ENCODE data around the gene OR10A5. TPM values are rescaled to one million over a fixed set of nuclear protein-coding genes. Genes with fewer than 3 reads are reported as not detected.
A peak's percentile ranks its signal among the peaks of the same experiment; 100 is the strongest.
"Not testable (repeated sequence)": the region's sequence is repeated elsewhere in the genome, so short reads cannot be mapped to it uniquely, and the experiment has no call there.

The OR10A5 gene
- total and polyA plus RNA-seq, 3 experiments from 2014 or later = not detected

GRCh38 chr11:6876914-6877313 lies 31.4 kb downstream of the OR10A5 start:
- ChIA-PET CTCF (no interaction called here), POLR2A (no interaction called here)
- H3K36me3 Mint-ChIP-seq = no peaks in the 10 kb centered on the region

GRCh38 chr11:6882751-6883150 lies 37.3 kb downstream of the OR10A5 start:
- no peak overlapping the region for H3K27ac ChIP-seq (ENCODE audit: low read depth, low read length)
- Mint-ChIP-seq H3K27me3 (peaks cover 4 to 11% of the 10 kb centered on the region in 2 donors), H3K27ac (no peak overlapping the region), H3K36me3 (no peaks in the 10 kb centered on the region), H3K4me1 (no peaks in the 10 kb centered on the region), H3K9me3 (peaks cover 0 to 6% (median 0%) of the 10 kb centered on the region in 5 donors), H3K4me3 (no peak overlapping the region)
- DNase-seq = no peak
- H3K27me3 ChIP-seq (ENCODE audit: insufficient read depth, low read length, poor library complexity, severe bottlenecking) = no peaks in the 10 kb centered on the region
- H3K36me3 ChIP-seq (ENCODE audit: insufficient read depth, low read length) = no peaks in the 10 kb centered on the region
- H3K9me3 ChIP-seq (ENCODE audit: low read length) = no peaks in the 10 kb centered on the region
- H3K4me1 ChIP-seq (ENCODE audit: insufficient read depth, low read length) = no peaks in the 10 kb centered on the region
- ChIA-PET POLR2A (no interaction called here), CTCF (no interaction called here)
- no peak overlapping the region for H3K4me3 ChIP-seq (ENCODE audit: low read length)

More at GRCh38 chr11:6876914-6877313, 31.4 kb downstream of the OR10A5 start:
- Histone ChIP-seq H3K4me1 (ENCODE audit: insufficient read depth, low read length) (no peaks in the 10 kb centered on the region), H3K27me3 (ENCODE audit: insufficient read depth, low read length, poor library complexity, severe bottlenecking) (no peaks in the 10 kb centered on the region), H3K27ac (ENCODE audit: low read depth, low read length) (no peak overlapping the region), H3K36me3 (ENCODE audit: insufficient read depth, low read length) (no peaks in the 10 kb centered on the region), H3K9me3 (ENCODE audit: low read length) (no peaks in the 10 kb centered on the region), H3K4me3 (ENCODE audit: low read length) (no peak overlapping the region)
- no peak overlapping the region for H3K27ac Mint-ChIP-seq
- no peak overlapping the region for H3K4me3 Mint-ChIP-seq
- H3K4me1 Mint-ChIP-seq = no peaks in the 10 kb centered on the region
- peaks cover 4 to 26% of the 10 kb centered on the region in 2 donors for H3K27me3 Mint-ChIP-seq
- H3K9me3 Mint-ChIP-seq = peaks cover 0 to 4% (median 0%) of the 10 kb centered on the region in 5 donors
- DNase-seq = no peak

GRCh38 chr11:6887711-6888110 lies 42.2 kb downstream of the OR10A5 start:
- peaks cover 10 to 19% of the 10 kb centered on the region in 2 donors for H3K27me3 Mint-ChIP-seq
- H3K27ac Mint-ChIP-seq; H3K36me3 Mint-ChIP-seq; H3K4me1 Mint-ChIP-seq; H3K27me3 ChIP-seq (ENCODE audit: insufficient read depth, low read length, poor library complexity, severe bottlenecking); POLR2A ChIA-PET; CTCF ChIA-PET; H3K27ac ChIP-seq (ENCODE audit: low read depth, low read length); DNase-seq; H3K4me3 ChIP-seq (ENCODE audit: low read length); H3K4me1 ChIP-seq (ENCODE audit: insufficient read depth, low read length); H3K36me3 ChIP-seq (ENCODE audit: insufficient read depth, low read length); H3K9me3 ChIP-seq (ENCODE audit: low read length); H3K4me3 Mint-ChIP-seq; H3K9me3 Mint-ChIP-seq: not testable (repeated sequence)

- Mint-ChIP-seq H3K4me1 (no peaks in the 10 kb centered on the region), H3K9me3 (peaks cover 0 to 8% (median 3%) of the 10 kb centered on the region in 5 donors), H3K27ac (no peak overlapping the region), H3K36me3 (no peaks in the 10 kb centered on the region), H3K27me3 (peaks cover 9 to 20% of the 10 kb centered on the region in 2 donors), H3K4me3 (no peak overlapping the region)
- Histone ChIP-seq H3K9me3 (ENCODE audit: low read length) (no peaks in the 10 kb centered on the region), H3K36me3 (ENCODE audit: insufficient read depth, low read length) (no peaks in the 10 kb centered on the region), H3K4me3 (ENCODE audit: low read length) (no peak overlapping the region), H3K27me3 (ENCODE audit: insufficient read depth, low read length, poor library complexity, severe bottlenecking) (no peaks in the 10 kb centered on the region), H3K4me1 (ENCODE audit: insufficient read depth, low read length) (no peaks in the 10 kb centered on the region), H3K27ac (ENCODE audit: low read depth, low read length) (no peak overlapping the region)
- no peak for DNase-seq
- ChIA-PET POLR2A (no interaction called here), CTCF (no interaction called here)
Measured at GRCh38 chr11:6888830-6889229, 43.3 kb downstream of the OR10A5 start.

GRCh38 chr11:6889835-6890234 lies 44.4 kb downstream of the OR10A5 start:
- Mint-ChIP-seq H3K27me3 (peaks cover 8 to 20% of the 10 kb centered on the region in 2 donors), H3K4me1 (no peaks in the 10 kb centered on the region), H3K36me3 (no peaks in the 10 kb centered on the region), H3K4me3 (no peak overlapping the region), H3K27ac (no peak overlapping the region), H3K9me3 (peaks cover 0 to 8% (median 3%) of the 10 kb centered on the region in 5 donors)
- DNase-seq = no peak
- ChIA-PET POLR2A (no interaction called here), CTCF (no interaction called here)
- no peaks in the 10 kb centered on the region for H3K9me3 ChIP-seq (ENCODE audit: low read length)
- no peaks in the 10 kb centered on the region for H3K27me3 ChIP-seq (ENCODE audit: insufficient read depth, low read length, poor library complexity, severe bottlenecking)
- no peaks in the 10 kb centered on the region for H3K4me1 ChIP-seq (ENCODE audit: insufficient read depth, low read length)
- H3K27ac ChIP-seq (ENCODE audit: low read depth, low read length) = no peak overlapping the region
- H3K4me3 ChIP-seq (ENCODE audit: low read length) = no peak overlapping the region
- no peaks in the 10 kb centered on the region for H3K36me3 ChIP-seq (ENCODE audit: insufficient read depth, low read length)

- H3K9me3 ChIP-seq (ENCODE audit: low read length) = no peaks in the 10 kb centered on the region
- no peak within 1 kb of the TSS for H3K27ac ChIP-seq (ENCODE audit: low read depth, low read length)
- no peaks in the 10 kb centered on the region for H3K36me3 Mint-ChIP-seq
- H3K4me3 ChIP-seq (ENCODE audit: low read length) = no peak within 1 kb of the TSS
- peaks cover 0 to 4% (median 3%) of the 10 kb centered on the region in 5 donors for H3K9me3 Mint-ChIP-seq
- ChIA-PET CTCF (no interaction called here), POLR2A (no interaction called here)
- no peak within 1 kb of the TSS for H3K4me3 Mint-ChIP-seq
- H3K4me1 Mint-ChIP-seq = no peaks in the 10 kb centered on the region
- peak within 1 kb of the TSS in 1 of 8 donors; percentile 74 for H3K27ac Mint-ChIP-seq
- no peaks in the 10 kb centered on the region for H3K4me1 ChIP-seq (ENCODE audit: insufficient read depth, low read length)
- H3K27me3 Mint-ChIP-seq = peaks cover 9 to 22% of the 10 kb centered on the region in 2 donors
- no peaks in the 10 kb centered on the region for H3K27me3 ChIP-seq (ENCODE audit: insufficient read depth, low read length, poor library complexity, severe bottlenecking)
- no peak for DNase-seq
- H3K36me3 ChIP-seq (ENCODE audit: insufficient read depth, low read length) = no peaks in the 10 kb centered on the region
Measured at GRCh38 chr11:6892400-6892799, 46.9 kb downstream of the OR10A5 start, which contains the start of gene OR2D2. Gene OR2D2, minus strand, starts transcription at chr11:6892500. Its CDS starts 0 bp downstream, at chr11:6892500.

- H3K27me3 ChIP-seq (ENCODE audit: insufficient read depth, low read length, poor library complexity, severe bottlenecking) = no peaks in the 10 kb centered on the region
- CTCF ChIA-PET = no interaction called here
- H3K27ac ChIP-seq (ENCODE audit: low read depth, low read length) = no peak overlapping the region
- Mint-ChIP-seq H3K27me3 (peaks cover 9 to 35% of the 10 kb centered on the region in 2 donors), H3K9me3 (peaks cover 0 to 2% (median 0%) of the 10 kb centered on the region in 5 donors), H3K36me3 (no peaks in the 10 kb centered on the region), H3K27ac (no peak overlapping the region), H3K4me3 (no peak overlapping the region), H3K4me1 (no peaks in the 10 kb centered on the region)
- POLR2A ChIA-PET = no interaction called here
- DNase-seq = no peak
- no peak overlapping the region for H3K4me3 ChIP-seq (ENCODE audit: low read length)
- H3K36me3 ChIP-seq (ENCODE audit: insufficient read depth, low read length) = no peaks in the 10 kb centered on the region
- no peaks in the 10 kb centered on the region for H3K9me3 ChIP-seq (ENCODE audit: low read length)
- no peaks in the 10 kb centered on the region for H3K4me1 ChIP-seq (ENCODE audit: insufficient read depth, low read length)
Measured at GRCh38 chr11:6894097-6894496, 48.6 kb downstream of the OR10A5 start.

- no peaks in the 10 kb centered on the region for H3K9me3 Mint-ChIP-seq
- Histone ChIP-seq H3K4me1 (ENCODE audit: insufficient read depth, low read length) (no peaks in the 10 kb centered on the region), H3K36me3 (ENCODE audit: insufficient read depth, low read length) (no peaks in the 10 kb centered on the region), H3K27me3 (ENCODE audit: insufficient read depth, low read length, poor library complexity, severe bottlenecking) (no peaks in the 10 kb centered on the region), H3K27ac (ENCODE audit: low read depth, low read length) (no peak overlapping the region), H3K9me3 (ENCODE audit: low read length) (no peaks in the 10 kb centered on the region), H3K4me3 (ENCODE audit: low read length) (no peak overlapping the region)
- POLR2A ChIA-PET = no interaction called here
- DNase-seq = no peak
- H3K4me1 Mint-ChIP-seq = no peaks in the 10 kb centered on the region
- H3K36me3 Mint-ChIP-seq = no peaks in the 10 kb centered on the region
- H3K4me3 Mint-ChIP-seq = no peak overlapping the region
- peaks cover 9 to 37% of the 10 kb centered on the region in 2 donors for H3K27me3 Mint-ChIP-seq
- no peak overlapping the region for H3K27ac Mint-ChIP-seq
- CTCF ChIA-PET = no interaction called here
Measured at GRCh38 chr11:6895010-6895409, 49.5 kb downstream of the OR10A5 start.
